ENCODE results near the gene ZNF385C.

ZNF385C gene

DNA sequence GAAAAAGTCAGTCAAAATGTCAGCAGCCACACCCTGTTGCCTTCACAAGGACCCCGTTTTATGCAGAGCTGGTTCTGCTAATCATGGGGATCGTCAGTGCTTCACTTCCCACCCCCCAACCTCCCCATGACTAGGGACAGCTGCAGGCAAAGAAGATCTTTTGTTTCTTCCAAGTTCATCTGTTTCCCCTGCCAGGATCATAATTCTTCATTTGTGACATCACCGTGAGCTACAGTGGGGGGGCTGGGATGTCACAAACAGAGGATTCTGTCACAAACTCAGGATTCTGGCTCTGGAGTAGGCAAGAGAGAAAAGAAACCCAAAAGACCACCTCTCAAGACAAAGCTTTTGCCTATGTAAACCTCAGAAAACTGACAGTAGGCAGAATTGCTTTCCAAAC, 105.7 kb downstream of the ZNF385C start:
- Histone ChIP-seq H3K36me3 (ENCODE audit: insufficient read depth, low read length) (peaks cover 95% of the 10 kb centered on the region), H3K27me3 (ENCODE audit: insufficient read depth, low read length) (no peaks in the 10 kb centered on the region), H3K9me3 (ENCODE audit: insufficient read depth, low read depth, low read length) (no peaks in the 10 kb centered on the region), H3K4me1 (ENCODE audit: insufficient read depth, low read length) (no peaks in the 10 kb centered on the region), H3K27ac (ENCODE audit: low read depth, low read length) (no peak overlapping the region), H3K4me3 (ENCODE audit: low read length) (no peak overlapping the region), H3K9ac (ENCODE audit: low read depth, low read length) (no peak overlapping the region)
- WGBS, result 93% methylated on average over 3 of the region's 3 CpGs

DNA sequence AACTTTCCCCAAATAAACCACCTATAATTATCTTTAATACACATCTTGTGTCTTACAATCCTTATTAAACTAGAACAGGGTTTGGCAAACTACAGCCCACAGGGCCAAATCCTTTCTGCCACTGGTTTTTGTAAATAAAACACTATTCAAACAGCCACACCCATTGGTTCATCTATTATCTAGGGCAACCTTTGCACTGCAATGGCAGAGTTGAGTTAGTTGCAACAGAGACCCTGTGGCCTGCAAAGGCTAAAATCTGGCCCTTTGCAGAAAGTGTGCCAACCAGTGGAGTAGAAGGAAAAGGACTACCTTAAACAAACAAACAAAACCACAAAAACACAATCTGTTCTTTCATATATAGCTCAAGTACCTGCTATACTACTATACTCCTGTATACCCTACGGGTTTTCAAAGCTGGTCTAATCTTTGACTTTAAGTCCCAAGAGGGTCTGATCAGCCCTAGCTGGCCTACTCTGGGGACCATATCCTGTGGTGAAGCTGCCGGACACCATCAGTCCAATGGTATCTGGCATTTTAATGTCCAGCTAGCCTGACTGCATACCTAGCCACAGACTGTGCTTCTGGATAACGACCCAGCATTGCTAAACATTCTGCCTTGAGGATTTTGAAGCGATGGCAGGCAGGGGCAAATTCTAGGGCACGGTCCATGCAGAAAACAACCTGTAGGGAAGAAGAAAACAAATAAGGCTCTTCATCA, 108.4 kb downstream of the ZNF385C start:
- Histone ChIP-seq H3K9ac (ENCODE audit: low read depth, low read length) (no peak overlapping the region), H3K36me3 (ENCODE audit: insufficient read depth, low read length) (peaks cover 95% of the 10 kb centered on the region), H3K27me3 (ENCODE audit: insufficient read depth, low read length) (no peaks in the 10 kb centered on the region), H3K9me3 (ENCODE audit: insufficient read depth, low read depth, low read length) (no peaks in the 10 kb centered on the region), H3K27ac (ENCODE audit: low read depth, low read length) (no peak overlapping the region), H3K4me3 (ENCODE audit: low read length) (no peak overlapping the region), H3K4me1 (ENCODE audit: insufficient read depth, low read length) (no peaks in the 10 kb centered on the region)
- WGBS, result 89% methylated on average over 5 of the region's 5 CpGs

DNA sequence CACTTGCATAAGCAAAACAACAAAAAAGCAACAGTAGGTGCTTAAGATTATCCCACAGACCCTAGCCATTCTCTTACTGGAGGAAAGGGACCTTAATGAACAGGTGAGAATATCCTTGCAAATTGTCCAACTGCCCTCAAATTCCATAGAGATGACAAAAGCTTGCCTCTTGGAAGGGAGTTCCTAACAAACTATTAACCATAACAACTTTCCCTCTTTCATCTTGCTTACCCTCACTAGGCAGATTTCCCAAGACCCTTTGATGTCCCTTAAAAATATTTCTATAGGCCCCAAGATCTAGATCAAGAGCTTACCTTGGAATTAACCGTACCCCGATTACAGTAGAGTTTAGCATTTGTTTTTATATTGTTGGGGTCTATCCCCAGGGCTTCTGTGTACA, 109.9 kb downstream of the ZNF385C start:
- Histone ChIP-seq H3K27ac (ENCODE audit: low read depth, low read length) (no peak overlapping the region), H3K9ac (ENCODE audit: low read depth, low read length) (no peak overlapping the region), H3K9me3 (ENCODE audit: insufficient read depth, low read depth, low read length) (no peaks in the 10 kb centered on the region), H3K4me3 (ENCODE audit: low read length) (no peak overlapping the region), H3K4me1 (ENCODE audit: insufficient read depth, low read length) (no peaks in the 10 kb centered on the region), H3K27me3 (ENCODE audit: insufficient read depth, low read length) (no peaks in the 10 kb centered on the region), H3K36me3 (ENCODE audit: insufficient read depth, low read length) (peaks cover 98% of the 10 kb centered on the region)
- 100% methylated on average over 2 of the region's 2 CpGs for WGBS

DNA sequence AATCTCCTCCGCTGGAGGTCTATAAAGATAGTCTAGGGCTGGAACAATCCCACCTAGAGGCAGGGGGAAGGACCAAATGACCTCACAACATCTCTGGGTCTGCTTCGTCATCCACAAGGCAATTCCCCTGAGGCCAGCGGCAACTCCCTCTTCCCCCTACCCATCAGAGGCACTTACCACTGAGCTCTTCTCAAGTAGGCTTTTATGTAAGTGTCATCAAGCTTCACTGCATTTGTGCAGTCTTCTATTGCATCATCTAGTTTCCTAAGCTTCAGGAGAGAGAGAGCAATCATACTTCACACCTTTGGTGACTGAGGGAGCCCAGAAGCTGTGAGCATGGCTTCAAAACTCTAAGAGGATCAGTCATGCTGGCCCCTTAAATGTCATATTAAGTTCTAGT, 110.6 kb downstream of the ZNF385C start:
- no peaks in the 10 kb centered on the region for H3K9me3 ChIP-seq (ENCODE audit: insufficient read depth, low read depth, low read length)
- no peaks in the 10 kb centered on the region for H3K27me3 ChIP-seq (ENCODE audit: insufficient read depth, low read length)
- H3K27ac ChIP-seq (ENCODE audit: low read depth, low read length), result no peak overlapping the region
- H3K36me3 ChIP-seq (ENCODE audit: insufficient read depth, low read length), result peaks cover 99% of the 10 kb centered on the region
- H3K9ac ChIP-seq (ENCODE audit: low read depth, low read length), result no peak overlapping the region; the same call in 1 of the 2 replicates
- 94% methylated on average over 3 of the region's 3 CpGs for WGBS
- H3K4me1 ChIP-seq (ENCODE audit: insufficient read depth, low read length), result no peaks in the 10 kb centered on the region
- H3K4me3 ChIP-seq (ENCODE audit: low read length), result no peak overlapping the region

DNA sequence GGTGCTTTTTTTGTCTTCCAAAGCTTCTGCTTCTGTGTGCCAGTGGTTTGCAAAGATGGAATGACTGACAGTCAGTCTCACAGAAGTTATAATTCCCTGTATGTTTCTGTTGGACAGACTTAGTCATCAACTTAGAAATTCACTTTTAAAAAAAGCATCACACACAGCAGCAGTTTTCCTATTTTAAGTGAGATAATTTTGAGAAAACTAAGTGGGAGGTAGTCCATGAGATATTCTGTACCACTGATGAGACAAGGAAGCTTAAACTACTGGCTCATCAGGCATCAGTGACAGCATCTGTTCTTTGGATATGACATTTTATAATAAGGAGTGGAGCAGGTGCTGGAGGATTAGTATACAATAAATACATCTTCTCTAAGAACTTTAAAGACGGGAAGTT, 111.6 kb downstream of the ZNF385C start:
- Histone ChIP-seq H3K4me1 (ENCODE audit: insufficient read depth, low read length) (no peaks in the 10 kb centered on the region), H3K27ac (ENCODE audit: low read depth, low read length) (no peak overlapping the region), H3K27me3 (ENCODE audit: insufficient read depth, low read length) (no peaks in the 10 kb centered on the region), H3K9me3 (ENCODE audit: insufficient read depth, low read depth, low read length) (no peaks in the 10 kb centered on the region), H3K36me3 (ENCODE audit: insufficient read depth, low read length) (peaks cover 99% of the 10 kb centered on the region), H3K9ac (ENCODE audit: low read depth, low read length) (no peak overlapping the region), H3K4me3 (ENCODE audit: low read length) (no peak overlapping the region)
- 100% methylated on average over 1 of the region's 1 CpG for WGBS

DNA sequence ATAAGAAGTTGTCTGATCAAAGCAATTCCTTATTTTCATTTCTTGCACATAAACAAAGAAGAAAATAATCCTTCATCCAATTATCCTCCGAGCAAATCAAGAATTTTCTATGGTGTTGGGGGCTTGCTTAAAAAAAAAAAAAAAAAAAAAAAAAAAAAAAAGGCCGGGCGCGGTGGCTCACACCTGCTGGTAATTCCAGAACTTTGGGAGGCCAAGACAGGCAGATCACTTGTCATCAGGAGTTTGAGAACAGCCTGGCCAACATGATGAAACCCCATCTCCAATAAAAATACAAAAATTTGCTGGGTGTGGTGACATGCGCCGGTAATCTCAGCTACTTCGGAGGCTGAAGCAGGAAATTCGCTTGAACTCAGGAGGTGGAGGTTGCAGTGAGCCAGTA, 112.4 kb downstream of the ZNF385C start:
- 97% methylated on average over 7 of the region's 8 CpGs for WGBS
- Histone ChIP-seq H3K4me3 (ENCODE audit: low read length) (no peak overlapping the region), H3K4me1 (ENCODE audit: insufficient read depth, low read length) (no peaks in the 10 kb centered on the region), H3K27me3 (ENCODE audit: insufficient read depth, low read length) (no peaks in the 10 kb centered on the region), H3K9ac (ENCODE audit: low read depth, low read length) (no peak overlapping the region), H3K9me3 (ENCODE audit: insufficient read depth, low read depth, low read length) (no peaks in the 10 kb centered on the region), H3K27ac (ENCODE audit: low read depth, low read length) (no peak overlapping the region), H3K36me3 (ENCODE audit: insufficient read depth, low read length) (peaks cover 99% of the 10 kb centered on the region)

DNA sequence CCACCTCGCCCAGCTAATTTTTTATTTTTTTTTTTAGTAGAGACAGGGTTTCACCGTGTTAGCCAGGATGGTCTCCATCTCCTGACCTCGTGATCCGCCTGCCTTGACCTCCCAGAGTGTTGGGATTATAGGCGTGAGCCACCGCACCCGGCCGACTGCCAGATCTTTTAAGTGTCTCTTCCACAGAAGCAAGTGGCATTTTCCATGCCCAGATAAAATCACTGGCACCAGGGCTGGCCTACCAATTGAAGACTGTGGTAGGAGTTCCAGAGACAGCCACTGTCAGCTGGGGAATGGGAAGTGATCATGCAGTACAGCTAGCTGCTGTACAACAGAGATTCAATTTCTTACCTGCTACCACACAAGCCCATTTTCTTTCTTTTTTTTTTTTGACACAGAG, 113.8 kb downstream of the ZNF385C start:
- Histone ChIP-seq H3K36me3 (ENCODE audit: insufficient read depth, low read length) (peaks cover 97% of the 10 kb centered on the region), H3K9me3 (ENCODE audit: insufficient read depth, low read depth, low read length) (no peaks in the 10 kb centered on the region), H3K27ac (ENCODE audit: low read depth, low read length) (no peak overlapping the region), H3K4me1 (ENCODE audit: insufficient read depth, low read length) (no peaks in the 10 kb centered on the region), H3K9ac (ENCODE audit: low read depth, low read length) (no peak overlapping the region), H3K4me3 (ENCODE audit: low read length) (no peak overlapping the region), H3K27me3 (ENCODE audit: insufficient read depth, low read length) (no peaks in the 10 kb centered on the region)
- 98% methylated on average over 8 of the region's 8 CpGs for WGBS

DNA sequence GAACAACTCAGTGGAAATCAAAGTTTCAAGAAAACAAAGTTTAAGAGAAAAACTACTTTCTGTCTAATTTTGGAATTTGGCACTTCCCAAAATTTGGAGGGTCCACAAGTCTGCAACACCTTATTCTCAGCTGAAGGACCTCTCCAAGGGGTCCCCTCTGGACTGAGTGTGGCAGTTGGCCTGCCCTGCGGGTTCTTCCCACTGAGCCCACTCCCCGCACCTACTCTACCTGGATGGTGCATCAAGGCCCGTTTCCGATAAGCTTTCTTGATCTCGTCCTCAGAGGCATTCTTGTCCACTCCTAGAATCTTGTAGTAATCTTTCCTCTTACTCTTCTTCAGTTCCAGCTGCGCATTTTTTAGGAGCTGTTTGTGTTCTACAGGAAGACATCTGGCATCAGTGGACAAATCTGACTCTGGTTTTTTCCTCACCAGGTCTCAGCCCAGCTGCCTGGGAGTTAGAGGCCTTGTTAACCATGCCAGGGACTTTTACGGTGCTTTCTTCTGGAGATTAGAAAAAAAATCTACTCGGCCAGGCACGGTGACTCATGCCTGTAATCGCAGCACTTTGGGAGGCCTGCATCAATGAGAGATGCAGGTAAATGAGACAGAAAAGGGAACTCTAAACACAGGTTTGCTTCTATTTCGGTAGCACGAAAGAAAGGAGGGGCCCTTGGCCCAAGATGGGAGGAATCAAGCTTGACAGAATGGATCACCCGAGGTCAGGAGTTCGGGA, 116.1 kb downstream of the ZNF385C start:
- Histone ChIP-seq H3K36me3 (ENCODE audit: insufficient read depth, low read length) (peaks cover 94% of the 10 kb centered on the region), H3K9me3 (ENCODE audit: insufficient read depth, low read depth, low read length) (no peaks in the 10 kb centered on the region), H3K4me1 (ENCODE audit: insufficient read depth, low read length) (no peaks in the 10 kb centered on the region), H3K4me3 (ENCODE audit: low read length) (no peak overlapping the region), H3K9ac (ENCODE audit: low read depth, low read length) (no peak overlapping the region), H3K27me3 (ENCODE audit: insufficient read depth, low read length) (no peaks in the 10 kb centered on the region), H3K27ac (ENCODE audit: low read depth, low read length) (no peak overlapping the region)
- WGBS, result 95% methylated on average over 14 of the region's 14 CpGs

DNA sequence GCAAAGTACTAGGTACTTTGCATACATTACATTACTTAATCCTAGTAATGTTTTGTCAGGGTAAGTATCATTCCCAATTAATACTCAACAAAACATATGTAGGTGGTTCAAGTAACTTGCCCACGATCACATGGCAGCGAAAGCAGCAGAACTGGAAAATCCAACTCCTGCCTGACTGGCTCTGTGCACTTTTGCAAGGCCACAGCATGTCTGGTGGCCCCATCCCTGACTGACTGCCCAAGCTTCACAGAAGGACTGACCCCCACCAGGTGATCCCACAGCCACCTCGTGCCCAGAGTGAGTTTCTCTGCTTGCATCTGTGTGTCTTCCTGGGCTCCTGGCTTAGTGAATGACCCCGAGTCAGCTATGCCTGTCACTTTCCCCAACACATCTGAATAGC, 120.3 kb downstream of the ZNF385C start:
- peaks cover 95% of the 10 kb centered on the region for H3K36me3 ChIP-seq (ENCODE audit: insufficient read depth, low read length)
- no peaks in the 10 kb centered on the region for H3K4me1 ChIP-seq (ENCODE audit: insufficient read depth, low read length)
- H3K27me3 ChIP-seq (ENCODE audit: insufficient read depth, low read length), result no peaks in the 10 kb centered on the region
- 94% methylated on average over 4 of the region's 4 CpGs for WGBS
- no peaks in the 10 kb centered on the region for H3K9me3 ChIP-seq (ENCODE audit: insufficient read depth, low read depth, low read length)
- no peak overlapping the region for H3K9ac ChIP-seq (ENCODE audit: low read depth, low read length)
- H3K27ac ChIP-seq (ENCODE audit: low read depth, low read length), result no peak overlapping the region
- no peak overlapping the region for H3K4me3 ChIP-seq (ENCODE audit: low read length)

DNA sequence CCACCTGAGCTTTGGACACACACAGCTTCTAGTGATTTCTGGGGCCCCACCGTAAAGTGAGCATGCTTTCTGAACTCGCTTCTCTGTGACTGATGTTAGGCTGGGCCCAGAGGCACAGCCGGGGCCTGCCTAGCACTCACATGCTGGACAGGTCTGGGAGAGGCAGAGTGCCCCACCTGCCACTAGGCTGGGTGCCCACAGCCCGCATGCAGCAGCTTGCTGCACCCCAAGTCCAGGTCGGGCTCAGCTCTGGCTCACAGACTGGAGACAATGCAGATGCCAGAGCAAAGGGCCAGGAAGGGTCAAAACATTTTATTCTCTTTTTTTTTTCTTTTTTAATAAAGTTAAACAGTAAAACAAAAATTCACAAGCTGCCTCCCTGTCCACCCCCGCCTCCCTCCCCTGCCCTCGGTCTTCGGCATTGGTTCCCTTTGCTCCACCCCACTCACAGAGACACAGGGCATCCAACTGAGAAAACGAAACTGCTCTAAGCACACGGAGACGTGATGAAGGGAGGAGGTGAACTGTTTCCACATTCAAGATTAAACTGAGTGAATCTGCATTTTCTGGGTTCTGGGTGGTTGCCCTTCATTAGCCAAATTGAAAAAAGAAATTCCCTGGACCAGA, 122.0 kb downstream of the ZNF385C start:
- Histone ChIP-seq H3K27ac (ENCODE audit: low read depth, low read length) (no peak overlapping the region), H3K4me3 (ENCODE audit: low read length) (no peak overlapping the region), H3K4me1 (ENCODE audit: insufficient read depth, low read length) (no peaks in the 10 kb centered on the region), H3K27me3 (ENCODE audit: insufficient read depth, low read length) (no peaks in the 10 kb centered on the region), H3K9ac (ENCODE audit: low read depth, low read length) (no peak overlapping the region), H3K36me3 (ENCODE audit: insufficient read depth, low read length) (peaks cover 93% of the 10 kb centered on the region), H3K9me3 (ENCODE audit: insufficient read depth, low read depth, low read length) (no peaks in the 10 kb centered on the region)
- 92% methylated on average over 11 of the region's 11 CpGs for WGBS
